Activated gamma-delta T cell treated with Interleukin-2 at 50 U/mL for 16 hours (primary cell): ENCODE measurements around the gene AKAP13.
"Not testable (repeated sequence)": the region's sequence is repeated elsewhere in the genome, so short reads cannot be mapped to it uniquely, and the experiment has no call there.

Experiments
- DNase-seq: peaks from one replicate; pipeline ENCODE4 v3.0.0-alpha.2; 2020

Gene AKAP13

DNA sequence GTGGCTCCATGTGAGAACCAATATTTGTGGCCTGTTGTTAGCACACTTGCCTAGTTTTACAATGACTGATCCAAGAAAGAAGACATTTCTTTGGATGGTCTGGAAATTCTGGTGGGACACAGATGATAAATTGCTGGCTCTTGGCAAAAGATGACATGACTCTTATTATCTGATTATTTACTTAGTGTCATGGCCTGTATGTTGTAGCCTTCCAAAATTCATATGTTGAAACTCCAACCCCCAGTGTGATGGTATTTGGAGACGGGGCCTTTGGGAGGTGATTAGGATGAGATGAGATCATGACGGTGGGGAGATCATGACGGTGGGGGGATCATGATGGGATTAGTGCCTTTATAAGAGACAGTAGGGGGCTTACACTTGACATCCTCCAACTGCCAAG is 30.0 kb upstream of the AKAP13 start:
- no peak for DNase-seq

DNA sequence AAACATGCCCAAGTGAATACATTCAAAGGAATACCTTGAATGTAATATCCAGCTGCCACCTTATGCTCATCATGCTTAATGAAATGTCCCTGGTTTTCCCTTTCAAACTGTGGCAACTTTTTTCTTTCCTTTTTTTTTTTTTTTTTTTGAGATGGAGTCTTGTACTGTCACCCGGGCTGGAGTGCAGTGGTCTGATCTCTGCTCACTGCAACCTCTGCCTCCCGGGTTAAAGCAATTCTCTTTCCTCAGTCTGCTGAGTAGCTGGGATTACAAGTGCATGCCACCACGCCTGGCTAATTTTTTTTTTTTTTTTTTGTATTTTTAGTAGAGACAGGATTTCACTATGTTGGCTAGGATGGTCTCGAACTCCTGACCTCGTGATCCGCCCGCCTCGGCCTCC is 28.9 kb upstream of the AKAP13 start:
- DNase-seq = not testable (repeated sequence)

DNA sequence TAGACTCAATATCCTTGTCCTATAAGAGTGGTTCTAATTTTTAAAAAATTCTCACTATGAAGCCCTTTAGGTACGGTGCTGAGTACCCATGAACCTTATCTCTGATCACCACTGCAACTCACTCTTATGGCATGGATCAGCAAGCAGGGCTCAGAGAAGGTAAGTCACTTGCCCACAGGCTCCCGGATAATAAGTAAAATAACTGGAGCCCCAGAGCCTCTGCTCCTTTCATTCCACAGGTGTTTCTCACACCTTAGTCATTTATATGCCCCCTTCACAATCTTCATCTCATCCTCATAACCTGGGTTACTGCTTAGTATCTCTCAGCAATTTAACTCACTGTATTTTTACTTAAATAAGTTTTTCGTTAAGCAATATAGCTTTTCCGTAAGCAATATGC is 28.4 kb upstream of the AKAP13 start:
- DNase-seq = no peak

DNA sequence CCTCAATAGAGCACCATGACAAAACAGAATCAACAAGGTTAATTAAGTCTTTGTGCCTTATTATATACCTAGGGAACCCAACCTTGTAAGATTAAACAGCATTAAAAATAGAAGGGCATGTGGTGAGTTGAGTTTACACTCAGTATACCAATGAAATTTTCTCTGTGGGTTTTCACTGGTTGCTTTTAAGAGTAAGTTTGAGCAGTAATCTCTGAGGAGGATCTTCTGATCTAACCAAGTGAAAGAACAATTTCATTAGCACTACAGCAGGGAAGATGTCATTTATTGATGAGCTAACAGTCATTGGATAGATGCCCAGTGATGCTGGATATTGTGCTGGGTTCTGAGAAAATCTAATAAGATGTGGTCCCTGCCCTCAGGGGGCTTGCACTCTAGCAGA is 26.9 kb upstream of the AKAP13 start:
- no peak for DNase-seq

DNA sequence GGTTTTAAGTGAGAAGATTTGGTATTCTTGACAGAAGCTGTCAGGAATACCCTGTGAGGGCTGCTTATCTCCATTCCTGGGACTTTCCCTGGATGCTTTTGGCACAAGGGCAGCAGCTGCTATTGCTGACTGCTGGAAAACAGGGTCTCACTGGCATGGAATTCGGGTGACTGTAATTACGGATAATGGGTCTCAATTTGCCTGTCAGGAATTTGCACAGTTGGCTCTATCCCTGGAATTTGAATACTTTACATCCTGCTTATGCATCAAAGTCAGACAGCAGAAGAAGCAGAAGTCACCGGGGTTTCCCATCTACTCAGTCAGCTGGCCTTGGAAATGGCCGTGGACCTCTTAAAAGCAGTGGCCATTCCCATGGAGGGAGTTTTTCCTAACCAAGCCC is 25.9 kb upstream of the AKAP13 start:
- no peak for DNase-seq

DNA sequence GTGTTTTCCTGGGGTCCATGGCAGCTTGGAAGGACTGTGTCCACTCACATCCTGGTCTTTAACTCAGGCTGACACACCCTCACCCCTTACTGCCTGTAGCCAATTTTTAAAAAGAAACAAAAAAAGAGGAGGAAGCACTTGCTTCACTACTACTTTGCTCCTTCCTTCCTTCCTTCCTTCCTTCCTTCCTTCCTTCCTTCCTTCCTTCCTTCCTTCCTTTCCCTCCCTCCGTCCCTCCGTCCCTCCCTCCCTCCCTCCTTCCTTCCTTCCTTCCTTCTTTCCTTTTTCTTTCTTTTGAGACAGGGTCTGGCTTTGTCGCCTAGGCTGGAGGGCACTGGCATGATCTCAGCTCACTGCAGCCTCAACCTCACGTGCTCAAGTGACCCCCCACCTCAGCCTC is 25.5 kb upstream of the AKAP13 start:
- no peak for DNase-seq

DNA sequence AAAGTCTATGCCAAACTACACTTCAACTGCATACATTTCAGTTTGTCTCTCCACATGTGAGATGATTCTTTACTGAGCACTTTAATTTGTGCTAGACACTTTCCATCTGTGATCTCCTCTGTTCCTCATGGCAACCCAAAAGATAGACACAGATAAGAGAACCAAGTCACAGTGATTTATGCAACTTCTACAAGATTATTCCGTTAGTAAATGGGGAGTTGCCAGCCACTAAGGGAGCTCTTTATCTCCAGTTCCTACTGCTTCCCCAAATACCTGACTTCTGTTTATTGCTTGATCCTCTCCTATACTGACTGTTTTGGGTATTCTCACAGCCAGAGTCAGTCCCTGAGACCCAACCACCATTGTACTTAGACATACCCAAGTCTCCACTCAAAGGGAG is 24.1 kb upstream of the AKAP13 start:
- no peak for DNase-seq

DNA sequence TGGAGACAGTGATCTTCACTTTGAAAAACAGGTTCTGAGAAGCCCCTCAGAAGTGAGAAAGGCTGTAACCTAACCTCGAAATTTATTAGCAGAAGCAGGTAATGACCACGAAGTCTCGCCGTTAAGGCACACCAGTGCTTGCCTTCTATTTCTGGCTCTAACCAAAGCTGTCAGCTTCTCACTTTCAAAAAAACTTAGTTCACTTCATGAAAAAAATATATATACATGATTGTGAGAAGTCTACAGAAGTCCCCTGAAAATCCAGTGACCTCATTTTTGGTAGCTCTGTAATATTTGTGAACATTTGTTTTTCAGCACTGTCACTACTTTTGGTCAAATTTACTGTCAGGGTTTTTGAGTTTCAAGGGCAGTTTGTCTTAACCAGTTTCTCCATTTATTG is 19.1 kb upstream of the AKAP13 start:
- no peak for DNase-seq

DNA sequence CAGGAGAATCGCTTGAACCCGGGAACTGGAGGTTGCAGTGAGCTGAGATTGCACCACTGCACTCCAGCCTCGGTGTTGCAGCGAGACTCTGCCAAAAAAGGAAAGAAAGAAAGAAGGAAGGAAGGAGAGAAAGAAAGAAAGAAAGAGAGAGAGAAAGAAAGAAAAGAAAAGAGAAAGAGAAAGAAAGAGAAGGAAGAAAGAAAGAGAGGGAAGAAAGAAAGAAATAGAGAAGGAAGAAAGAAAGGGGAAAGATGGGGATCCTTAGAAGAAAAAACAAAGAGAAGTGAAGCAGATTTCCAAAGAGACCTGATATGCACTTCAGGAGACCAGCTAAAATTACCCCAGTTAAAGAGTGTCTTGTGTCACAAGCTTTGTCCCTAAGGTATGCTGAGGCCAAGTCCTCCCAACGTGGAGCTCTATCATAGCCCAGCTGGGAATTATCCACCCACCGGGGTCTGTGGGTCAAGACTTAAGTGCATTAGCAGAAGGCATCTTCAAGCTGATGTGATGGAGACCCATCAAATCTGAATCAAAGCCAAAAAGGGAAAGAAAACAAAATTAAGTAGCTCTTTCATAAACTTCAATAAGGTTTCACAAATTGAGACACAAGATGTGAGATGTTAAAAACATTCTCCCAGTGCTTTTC is 17.8 kb upstream of the AKAP13 start:
- no peak for DNase-seq

DNA sequence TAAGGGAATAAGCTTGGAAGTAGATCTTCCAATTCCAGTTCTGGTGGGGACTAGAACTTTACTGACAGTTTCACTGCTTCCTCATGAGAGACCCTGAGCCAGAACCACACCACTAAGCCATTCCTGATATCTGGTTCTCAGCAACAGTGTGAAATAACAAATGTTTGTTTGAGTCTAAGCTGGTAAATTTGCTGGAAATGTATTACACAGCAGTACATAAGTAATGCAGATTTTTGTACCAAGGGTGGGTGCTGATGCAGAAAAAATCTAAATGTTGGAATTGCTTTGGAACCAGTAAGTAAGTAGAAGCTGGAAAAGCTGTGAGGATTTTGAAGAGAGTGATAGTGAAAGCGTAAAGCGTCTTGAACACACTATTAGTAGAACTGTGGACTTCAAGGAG is 14.4 kb upstream of the AKAP13 start:
- DNase-seq = no peak

DNA sequence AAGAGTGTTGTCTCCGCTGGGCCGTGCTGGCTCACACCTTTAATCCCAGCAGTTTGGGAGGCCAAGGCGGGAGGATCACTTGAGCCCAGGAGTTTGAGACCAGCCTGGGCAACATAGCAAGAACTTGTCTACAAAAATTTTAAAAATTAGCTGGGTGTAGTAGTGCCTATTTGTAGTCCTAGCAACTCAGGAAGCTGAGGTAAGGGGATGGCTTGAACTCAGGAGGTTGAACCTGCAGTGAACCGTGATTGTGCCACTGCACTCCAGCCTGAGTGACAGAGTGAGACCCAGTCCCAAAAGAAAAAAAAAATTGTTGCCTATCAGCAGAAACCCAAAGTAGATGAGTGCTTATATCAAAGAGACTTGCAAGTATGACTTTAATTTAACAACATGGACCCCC is 12.7 kb upstream of the AKAP13 start:
- no peak for DNase-seq

DNA sequence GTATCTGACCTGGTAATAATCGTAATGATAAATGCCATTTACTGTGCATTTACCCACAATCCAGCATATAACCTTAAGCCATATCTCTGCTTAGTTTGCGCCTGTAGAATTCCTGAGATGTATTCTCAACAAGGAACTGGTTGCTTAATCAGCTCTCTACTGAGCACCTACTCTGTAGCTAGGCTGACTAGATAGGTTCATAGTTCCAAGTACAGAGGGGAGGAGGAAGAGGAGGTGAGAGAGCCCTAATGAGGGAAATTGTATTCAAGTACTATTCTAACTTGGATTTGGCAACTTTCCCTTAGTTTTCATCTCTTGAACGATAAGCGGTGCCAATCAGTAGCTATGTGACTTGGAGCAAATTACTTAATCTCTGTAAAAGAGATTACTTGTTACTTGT is 5.6 kb upstream of the AKAP13 start:
- DNase-seq = no peak

DNA sequence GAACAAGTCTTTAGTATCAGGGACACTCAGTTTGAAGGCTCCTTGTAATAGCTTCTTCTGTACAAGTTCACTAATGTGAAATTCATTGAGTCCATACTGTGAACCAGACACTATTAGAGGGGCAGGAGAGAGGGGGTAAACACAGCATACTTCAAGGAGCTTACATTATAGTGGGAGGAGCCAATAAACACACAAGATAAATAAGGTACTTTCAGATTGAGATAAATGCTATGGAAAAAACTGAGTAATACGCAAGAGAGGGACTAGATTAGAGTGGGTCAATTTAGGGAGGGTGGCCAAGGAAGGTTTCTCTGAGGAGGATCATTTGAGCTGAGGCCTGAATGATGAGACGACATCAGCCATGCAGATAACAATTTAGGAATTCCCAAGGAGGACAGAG is 3.1 kb upstream of the AKAP13 start:
- no peak for DNase-seq

DNA sequence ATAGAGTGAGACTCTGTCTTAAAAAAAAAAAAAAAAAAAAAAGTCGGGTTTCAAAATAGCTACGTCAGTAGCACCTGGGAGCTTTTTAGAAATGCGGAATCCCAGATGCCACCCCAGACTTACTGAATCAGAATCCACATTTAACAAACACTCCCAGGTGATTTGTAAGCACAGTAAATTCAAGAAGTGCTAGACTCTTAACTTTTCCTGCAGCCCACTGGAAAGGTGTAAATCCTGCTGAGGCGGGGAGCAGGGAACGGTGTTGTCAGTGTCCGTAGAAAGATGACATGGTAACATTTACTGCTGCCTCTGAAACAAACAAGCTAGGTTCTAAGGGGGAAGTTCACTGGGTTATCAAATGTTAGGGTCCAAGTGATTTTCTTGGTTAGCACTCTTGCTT is 2.4 kb upstream of the AKAP13 start:
- DNase-seq = no peak

DNA sequence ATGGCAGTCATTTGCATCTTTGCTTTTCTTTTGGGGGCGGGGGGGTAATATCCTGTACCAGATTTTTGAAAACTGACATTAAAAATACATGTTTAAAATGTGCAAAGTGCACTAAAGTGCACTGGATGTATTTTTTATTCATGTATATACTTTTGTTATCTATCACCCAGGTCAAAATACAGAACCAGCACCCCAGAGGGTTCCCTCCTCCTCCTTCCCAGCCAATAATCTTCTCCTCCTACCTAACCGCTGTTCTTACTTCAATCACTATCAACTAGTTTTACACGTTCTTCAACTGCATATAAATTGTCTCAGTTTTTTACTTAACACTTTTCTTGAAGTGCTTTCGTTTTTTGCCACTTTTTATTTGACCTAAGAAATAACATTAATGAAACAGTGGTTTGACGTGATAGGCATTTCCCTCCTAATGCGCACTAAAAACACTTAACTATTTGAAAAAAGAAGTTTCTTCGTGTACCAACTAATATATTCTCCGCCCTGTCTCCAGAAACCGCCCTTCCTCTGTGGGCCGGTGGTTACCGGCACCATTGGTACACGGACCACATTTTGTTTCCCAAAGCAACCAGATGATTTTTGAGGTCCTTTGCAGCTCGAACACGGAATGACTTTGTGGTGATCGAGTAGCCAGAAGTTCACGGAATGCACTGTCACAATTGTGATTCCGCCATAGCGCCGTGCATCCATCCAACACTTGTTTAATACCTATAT is 836 bp upstream of the AKAP13 start:
- peak; percentile 30 for DNase-seq

DNA sequence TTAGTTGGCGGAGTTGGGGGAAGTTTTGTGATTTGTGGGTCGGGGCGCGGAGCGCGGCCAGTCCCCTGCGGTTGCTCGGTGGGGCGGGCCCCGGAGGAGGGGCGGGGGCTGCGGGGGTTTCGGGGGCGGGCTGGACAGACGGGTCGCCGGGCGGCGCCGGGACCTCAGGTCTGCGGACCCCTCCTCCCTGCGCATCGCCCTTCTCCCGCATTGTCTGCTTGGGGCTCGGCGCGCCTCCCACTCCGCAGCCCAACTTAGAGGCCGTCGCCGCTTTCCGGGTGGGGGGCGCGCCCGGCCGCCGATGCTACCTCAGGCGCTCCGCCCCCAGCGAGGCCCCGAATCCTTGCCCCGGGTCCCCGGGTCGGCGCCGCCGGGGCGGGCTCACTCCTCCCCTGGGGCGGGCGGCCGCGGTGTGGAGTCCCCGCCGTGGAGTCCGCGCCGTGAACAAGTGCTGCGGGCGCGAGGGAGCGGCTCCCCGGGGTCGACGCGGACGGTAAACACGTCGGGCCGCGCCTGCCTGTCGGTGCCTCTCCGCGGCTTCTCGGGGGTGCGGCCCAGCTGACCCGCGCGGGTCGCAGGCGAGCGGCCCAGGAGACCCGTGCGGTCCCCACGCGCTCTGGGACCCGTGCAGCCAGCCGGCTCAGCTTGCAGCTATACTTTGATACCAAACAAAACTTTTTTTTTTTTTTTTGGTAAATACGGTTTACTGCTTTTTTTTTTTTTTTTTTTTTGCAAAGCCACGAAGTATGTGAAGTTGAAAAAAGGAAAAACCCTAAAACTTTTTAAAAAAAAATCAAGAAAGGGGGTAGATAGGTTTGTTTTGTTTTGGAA is 624 bp downstream of the AKAP13 start:
- DNase-seq = peak; percentile 57

DNA sequence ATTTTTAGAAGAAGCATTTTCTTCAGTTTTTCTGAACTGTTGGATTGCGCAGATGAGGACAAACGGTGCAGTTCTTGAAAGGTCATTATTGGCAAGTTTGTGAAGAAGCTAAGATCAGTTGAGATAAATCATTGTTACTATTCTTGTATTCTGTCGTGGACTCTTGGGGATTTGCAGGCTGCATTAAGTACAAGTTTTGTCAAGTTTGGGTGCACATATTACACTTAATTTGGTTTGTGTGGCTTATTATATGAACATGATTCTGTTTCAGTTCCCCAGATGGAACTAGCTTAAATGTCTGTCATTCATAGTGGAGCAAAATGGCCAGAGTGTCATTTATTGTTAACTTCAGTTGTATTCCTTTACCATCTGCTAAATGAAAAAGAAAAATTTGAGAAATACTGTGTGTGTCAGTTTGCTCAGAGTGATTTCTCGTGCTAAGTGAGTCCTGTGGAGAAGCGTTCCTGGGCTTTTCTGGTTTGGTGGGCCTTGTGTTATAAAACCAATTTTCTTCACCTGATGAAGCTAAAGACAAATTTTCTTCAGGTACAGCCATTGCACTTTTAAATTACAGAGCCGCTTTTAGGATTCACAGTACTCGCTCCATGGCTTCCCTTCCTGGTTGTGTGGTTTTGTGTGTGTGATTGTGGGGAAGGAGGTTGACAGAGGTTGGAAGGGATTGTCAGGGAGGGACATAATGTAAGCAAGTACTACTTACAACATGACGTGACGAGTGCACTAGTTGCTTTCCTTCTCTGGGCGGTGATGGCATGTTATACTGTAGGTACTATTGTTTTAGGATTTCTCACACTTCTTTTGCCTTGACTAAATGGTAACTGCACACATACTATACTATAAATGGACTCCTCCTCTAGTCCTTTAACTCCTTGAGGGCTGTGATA is 1.7 kb downstream of the AKAP13 start:
- no peak for DNase-seq

DNA sequence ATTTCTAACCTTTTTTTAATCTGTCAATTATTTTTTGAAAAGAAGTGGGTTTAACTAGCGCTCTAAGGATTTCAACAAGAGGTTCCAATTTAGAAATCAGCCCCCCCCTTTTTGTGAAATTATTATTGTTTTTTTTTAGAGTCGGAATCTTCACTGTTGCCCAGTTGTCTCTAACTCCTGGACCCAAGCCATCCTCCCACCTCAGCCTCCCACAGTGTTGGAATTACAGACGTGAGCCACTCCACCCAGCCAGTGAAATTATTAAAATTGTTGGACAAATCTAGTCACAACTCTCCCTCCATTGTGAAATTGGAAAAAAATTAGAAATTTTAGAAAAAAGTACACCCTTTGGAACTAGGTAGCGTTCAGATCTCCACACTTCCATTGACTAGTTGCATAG is 2.5 kb downstream of the AKAP13 start:
- DNase-seq = no peak

DNA sequence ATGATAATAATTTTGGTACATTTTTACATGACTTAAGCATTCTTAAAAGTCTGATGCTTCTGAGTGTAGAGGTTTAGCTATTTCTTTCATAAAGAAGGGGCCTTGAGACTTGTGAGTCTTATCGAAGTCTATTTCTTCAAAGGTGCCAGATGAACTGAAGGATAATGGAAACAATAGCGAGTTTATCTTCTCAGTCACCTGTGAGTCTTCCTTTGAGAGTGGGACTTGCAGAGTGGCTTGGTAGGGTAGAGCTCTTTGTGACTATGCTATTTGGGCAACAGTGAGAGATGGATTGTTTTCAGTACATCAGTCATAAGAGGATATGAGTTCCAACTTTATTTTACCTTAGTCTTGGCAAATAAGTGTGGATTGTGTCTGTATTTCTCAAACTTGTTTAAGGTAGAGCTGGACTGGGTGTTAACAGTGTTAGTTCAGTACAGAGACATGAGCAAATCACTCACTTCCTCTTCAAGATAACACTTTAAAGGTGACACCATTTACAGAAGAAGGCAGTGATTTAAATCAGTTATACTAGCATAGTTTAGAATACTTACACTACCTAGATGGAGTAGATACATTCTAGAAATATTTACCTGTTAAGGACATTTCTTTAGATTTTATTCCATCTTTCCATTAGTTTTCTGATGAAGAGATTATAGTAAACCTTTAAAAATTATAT is 3.2 kb downstream of the AKAP13 start:
- DNase-seq = no peak

DNA sequence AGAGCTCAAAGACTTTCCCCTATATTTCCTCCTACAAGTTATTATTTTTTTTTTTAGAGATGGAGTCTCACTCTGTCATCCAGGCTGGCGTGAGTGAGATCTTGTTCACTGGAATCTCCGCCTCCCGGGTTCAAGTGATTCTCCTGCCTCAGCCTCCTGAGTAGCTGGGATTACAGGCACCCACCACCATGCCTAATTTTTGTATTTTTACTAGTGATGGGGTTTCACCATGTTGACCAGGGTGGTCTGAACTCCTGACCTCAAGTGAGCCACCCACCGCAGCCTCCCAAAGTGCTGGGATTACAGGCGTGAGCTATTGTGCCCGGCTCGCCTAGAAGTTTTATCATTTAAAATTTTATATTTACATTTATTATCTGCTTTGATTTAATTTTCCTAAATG is 5.9 kb downstream of the AKAP13 start:
- DNase-seq = no peak

DNA sequence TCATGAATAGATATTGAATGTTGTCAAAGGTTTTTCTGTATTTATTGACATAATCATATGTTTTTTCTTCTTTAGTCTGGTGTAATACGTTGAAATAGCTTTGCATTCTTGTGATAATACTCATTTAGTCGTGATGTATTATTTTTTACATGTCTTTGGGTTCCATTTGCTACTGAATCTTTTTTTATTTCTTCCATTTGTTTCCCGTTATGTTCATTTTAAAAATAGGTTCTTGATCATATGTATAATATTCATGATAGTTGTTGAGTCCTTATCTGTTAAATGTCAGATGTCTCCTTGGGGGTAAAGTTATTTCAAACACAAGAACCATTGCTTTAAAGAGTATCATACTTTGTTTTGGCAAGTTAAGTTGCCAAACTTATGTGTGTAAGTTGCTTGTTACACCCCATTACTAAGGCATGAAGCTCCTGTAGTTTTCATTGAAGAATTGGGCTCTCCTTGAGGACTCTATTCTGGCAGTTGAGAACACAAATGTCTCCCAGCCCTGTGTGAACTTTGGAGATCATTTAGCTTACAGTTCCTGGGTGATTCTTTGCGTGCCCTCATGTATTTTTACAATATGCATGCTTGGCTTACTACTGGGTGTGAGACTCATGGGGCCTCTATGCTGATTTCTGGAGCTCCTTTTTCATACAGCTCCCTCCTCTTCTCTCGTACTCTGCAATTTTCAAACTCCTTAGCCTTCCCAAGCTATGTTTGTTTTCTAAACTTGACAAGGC is 8.3 kb downstream of the AKAP13 start:
- no peak for DNase-seq

DNA sequence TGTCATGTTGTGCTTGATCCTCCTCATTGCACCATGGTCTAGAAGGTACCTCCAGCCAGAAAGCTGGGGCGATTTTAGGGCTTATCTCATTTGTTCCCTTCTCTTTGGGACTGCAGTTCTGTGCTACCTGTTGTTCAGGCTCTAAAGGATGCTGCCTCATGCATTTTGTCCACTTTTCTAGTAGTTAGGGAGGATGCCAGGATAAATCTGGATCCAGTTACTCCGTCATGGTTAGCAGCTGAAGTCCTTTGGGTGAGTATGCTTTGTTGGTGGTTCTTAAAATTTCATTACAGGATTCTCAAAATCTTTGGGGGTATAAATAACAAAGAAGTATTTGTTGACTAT is 8.9 kb downstream of the AKAP13 start:
- no peak for DNase-seq
